GM12873 (cell line): Measurements from ENCODE around the gene KCNIP4.

Experiments used
- TF ChIP-seq, protein P1 (sequence below): IDR thresholded peaks from 2 replicates; pipeline ENCODE4 v1.5.1; 2012; ENCODE audit warnings: low read depth, mild to moderate bottlenecking, moderate library complexity, low read length, control low read depth; ENCODE audit not compliant: insufficient read depth; ENCODE audit errors: missing control alignments

KCNIP4 gene

DNA sequence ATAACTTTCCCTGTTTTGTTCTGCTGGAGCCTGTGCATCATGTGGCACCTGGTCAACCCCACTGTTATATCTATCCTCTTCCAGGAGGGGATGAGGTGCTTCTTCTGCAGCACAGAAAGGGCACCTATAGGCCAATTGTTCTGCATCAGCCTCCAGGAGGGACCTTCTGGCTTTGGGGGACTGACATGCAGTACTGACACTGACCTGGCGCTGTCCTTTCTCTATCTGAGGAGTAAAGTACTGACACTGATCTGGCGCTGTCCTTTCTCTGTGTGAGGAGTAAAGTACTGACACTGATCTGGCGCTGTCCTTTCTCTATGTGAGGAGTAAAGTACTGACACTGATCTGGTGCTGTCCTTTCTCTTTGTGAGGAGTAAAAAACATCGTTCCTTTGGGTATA lies 749.9 kb downstream of the KCNIP4 start:
- TF ChIP-seq, protein P1, sequence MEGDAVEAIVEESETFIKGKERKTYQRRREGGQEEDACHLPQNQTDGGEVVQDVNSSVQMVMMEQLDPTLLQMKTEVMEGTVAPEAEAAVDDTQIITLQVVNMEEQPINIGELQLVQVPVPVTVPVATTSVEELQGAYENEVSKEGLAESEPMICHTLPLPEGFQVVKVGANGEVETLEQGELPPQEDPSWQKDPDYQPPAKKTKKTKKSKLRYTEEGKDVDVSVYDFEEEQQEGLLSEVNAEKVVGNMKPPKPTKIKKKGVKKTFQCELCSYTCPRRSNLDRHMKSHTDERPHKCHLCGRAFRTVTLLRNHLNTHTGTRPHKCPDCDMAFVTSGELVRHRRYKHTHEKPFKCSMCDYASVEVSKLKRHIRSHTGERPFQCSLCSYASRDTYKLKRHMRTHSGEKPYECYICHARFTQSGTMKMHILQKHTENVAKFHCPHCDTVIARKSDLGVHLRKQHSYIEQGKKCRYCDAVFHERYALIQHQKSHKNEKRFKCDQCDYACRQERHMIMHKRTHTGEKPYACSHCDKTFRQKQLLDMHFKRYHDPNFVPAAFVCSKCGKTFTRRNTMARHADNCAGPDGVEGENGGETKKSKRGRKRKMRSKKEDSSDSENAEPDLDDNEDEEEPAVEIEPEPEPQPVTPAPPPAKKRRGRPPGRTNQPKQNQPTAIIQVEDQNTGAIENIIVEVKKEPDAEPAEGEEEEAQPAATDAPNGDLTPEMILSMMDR: no peak

DNA sequence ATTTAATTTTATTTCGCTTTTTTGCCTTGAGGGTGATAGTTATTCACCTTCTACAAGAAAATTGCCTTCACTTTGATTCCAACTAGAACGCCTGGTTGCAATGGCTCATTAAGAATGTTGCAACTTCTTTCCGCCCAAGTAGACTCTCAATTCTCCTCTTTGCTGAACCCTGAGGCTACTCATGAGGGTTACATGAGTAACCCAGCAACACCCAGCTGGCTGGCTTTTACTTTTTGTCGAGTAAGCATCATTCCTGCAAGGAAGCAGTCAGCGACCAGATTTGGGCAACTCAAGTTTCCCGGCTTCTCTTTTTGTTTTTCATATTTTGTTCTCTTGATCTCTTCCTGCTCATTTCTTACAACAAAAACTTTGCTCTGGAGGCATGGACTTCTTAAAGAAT lies 752.9 kb downstream of the KCNIP4 start:
- TF ChIP-seq, protein P1: no peak

- TF ChIP-seq, protein P1: no peak
Observed at GRCh38 chr4:21192367-21192766, 756.2 kb downstream of the KCNIP4 start.

GRCh38 chr4:21191317-21191716 lies 757.3 kb downstream of the KCNIP4 start:
- TF ChIP-seq, protein P1: no peak

GRCh38 chr4:21184788-21185187 lies 763.8 kb downstream of the KCNIP4 start:
- TF ChIP-seq, protein P1: no peak

DNA sequence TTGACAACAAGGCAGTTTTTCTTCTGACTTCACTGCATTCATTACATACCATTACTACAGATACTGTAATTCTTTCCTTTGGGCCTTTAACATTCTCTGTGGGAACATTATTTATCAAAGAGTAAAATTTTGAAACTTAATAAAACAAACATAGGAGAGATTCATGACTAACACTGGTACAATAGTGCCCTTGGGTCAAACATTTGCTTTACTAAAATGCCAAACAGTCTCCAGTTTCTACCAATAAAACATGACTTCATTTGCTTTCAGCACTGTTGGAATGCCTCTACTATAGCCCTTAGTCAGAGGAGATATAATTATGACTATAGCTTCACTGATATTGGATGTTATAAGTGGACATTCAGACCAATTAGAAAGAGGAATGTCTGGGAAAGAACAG lies 766.9 kb downstream of the KCNIP4 start:
- TF ChIP-seq, protein P1: no peak

DNA sequence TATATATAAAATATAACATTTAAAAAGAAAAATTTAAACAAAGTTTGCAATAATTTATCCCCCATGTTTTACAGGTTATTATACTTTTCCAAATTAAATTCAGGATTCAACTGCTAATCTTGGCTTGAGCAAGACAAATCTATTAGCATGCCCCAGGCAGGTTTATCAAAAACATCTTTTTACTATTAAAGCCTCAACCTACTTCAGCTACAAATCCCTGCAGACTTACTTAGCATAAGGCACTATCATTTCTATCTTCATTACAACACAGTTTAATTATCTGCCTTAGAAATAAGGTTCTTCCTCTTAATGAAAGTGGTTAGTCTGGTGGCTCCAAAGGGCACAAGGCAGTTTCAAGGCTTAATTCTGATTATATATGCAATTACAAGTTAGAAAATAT lies 770.7 kb downstream of the KCNIP4 start:
- TF ChIP-seq, protein P1: no peak
